Measurements from ENCODE around the gene MBOAT1.

Gene MBOAT1

DNA sequence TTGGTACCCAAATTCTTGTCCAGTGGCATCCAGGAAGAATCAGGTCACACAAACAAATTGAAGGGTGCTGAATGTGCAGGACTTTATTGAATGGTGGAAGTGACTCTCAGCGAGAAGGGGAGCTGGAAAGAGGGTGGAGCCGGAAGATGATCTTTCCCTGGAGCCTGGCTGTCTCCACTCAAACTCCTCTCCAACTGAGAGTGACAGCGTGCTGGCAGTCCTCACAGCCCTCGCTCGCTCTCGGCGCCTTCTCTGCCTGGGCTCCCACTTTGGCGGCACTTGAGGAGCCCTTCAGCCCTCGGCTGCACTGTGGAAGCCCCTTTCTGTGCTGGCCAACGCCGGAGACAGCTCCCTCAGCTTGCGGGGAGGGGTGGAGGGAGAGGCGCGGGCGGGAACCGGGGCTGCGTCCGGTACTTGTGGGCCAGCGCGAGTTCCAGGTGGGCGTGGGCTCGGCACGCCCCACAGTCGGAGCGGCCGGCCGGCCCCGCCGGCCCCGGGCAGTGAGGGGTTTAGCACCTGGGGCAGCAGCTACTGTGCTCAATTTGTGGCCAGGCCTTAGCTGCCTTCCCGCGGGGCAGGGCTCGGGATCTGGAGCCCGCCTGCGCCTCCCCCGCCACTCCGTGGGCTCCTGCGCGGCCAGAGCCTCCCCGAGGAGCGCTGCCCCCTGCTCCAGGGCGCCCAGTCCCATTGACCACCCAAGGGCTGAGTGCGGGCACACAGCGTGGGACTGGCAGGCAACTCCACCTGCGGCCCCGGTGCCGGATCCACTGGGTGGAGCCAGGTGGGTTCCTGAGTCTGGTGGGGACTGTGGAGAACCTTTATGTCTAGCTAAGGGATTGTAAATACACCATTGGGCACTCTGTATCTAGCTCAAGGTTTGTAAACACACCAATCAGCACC lies 26.7 kb upstream of the MBOAT1 start:
- ATAC-seq (no peak), DNase-seq (no peak)
- no peak overlapping the region for H3K27ac Mint-ChIP-seq

DNA sequence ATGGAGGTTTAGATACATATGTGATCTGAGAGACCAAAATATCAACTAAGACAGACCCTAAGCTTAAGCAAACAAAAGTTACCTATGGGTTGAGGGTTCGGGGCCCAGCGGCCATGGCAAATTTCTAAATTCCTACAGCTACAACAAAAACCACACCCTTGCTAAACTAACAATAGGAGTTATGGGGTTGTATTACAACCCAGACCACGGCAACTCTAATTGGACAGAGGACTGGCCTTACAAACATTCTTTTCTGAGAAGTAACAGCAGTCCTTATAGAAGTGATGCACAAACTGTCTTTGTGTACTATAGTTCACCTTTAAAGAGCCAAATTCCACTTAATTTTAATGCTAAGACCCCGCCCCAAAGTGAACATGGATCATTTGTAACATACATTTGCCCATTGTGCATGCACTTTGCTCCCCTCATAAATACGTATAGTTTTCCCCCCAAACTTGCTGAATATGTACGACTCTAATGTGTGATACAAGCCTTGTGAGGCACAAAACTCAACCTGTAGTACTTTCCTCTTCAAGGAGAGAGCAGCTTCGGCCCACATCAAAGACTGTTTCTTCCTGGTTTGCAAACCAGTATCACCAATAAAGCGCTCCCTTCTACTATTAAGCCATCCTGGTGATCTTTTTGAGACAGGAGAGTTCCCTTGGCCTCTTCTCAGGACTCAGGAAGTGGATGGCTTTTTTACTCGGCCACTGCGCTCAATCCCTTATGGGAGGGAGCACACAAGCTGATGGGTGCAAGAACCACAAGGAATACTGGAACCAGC lies 25.6 kb upstream of the MBOAT1 start:
- no peaks in the 10 kb centered on the region for H3K4me1 Mint-ChIP-seq
- no peaks in the 10 kb centered on the region for H3K9me3 Mint-ChIP-seq
- no peak for ATAC-seq

More for the DNA sequence above, 26.7 kb upstream of the MBOAT1 start:
- no peaks in the 10 kb centered on the region for H3K36me3 Mint-ChIP-seq (ENCODE audit: low read depth)
- H3K4me1 Mint-ChIP-seq: no peaks in the 10 kb centered on the region
- H3K27me3 Mint-ChIP-seq: no peaks in the 10 kb centered on the region
- no peak overlapping the region for H3K4me3 Mint-ChIP-seq
- peaks cover 9% of the 10 kb centered on the region for H3K9me3 Mint-ChIP-seq

GRCh38 chr6:20236909-20237600 lies 24.8 kb upstream of the MBOAT1 start:
- H3K27me3 Mint-ChIP-seq: no peaks in the 10 kb centered on the region
- H3K9me3 Mint-ChIP-seq: no peaks in the 10 kb centered on the region
- no peak for ATAC-seq
- no peak overlapping the region for H3K4me3 Mint-ChIP-seq
- no peaks in the 10 kb centered on the region for H3K4me1 Mint-ChIP-seq
- no peaks in the 10 kb centered on the region for H3K36me3 Mint-ChIP-seq (ENCODE audit: low read depth)
- no peak overlapping the region for H3K27ac Mint-ChIP-seq
- no peak for DNase-seq

More for the DNA sequence above, 25.6 kb upstream of the MBOAT1 start:
- Mint-ChIP-seq H3K27ac (no peak overlapping the region), H3K27me3 (no peaks in the 10 kb centered on the region), H3K4me3 (no peak overlapping the region), H3K36me3 (ENCODE audit: low read depth) (no peaks in the 10 kb centered on the region)
- DNase-seq: no peak

GRCh38 chr6:20236344-20236743 lies 24.1 kb upstream of the MBOAT1 start:
- no peak for DNase-seq
- H3K27me3 Mint-ChIP-seq: no peaks in the 10 kb centered on the region
- H3K27ac Mint-ChIP-seq: no peak overlapping the region
- no peak for ATAC-seq
- no peaks in the 10 kb centered on the region for H3K9me3 Mint-ChIP-seq
- no peaks in the 10 kb centered on the region for H3K4me1 Mint-ChIP-seq
- H3K4me3 Mint-ChIP-seq: no peak overlapping the region
- H3K36me3 Mint-ChIP-seq (ENCODE audit: low read depth): no peaks in the 10 kb centered on the region

GRCh38 chr6:20235041-20235440 lies 22.8 kb upstream of the MBOAT1 start:
- Mint-ChIP-seq H3K27ac (no peak overlapping the region), H3K27me3 (no peaks in the 10 kb centered on the region)
- no peak for ATAC-seq

GRCh38 chr6:20234136-20234535 lies 21.9 kb upstream of the MBOAT1 start:
- H3K36me3 Mint-ChIP-seq (ENCODE audit: low read depth): no peaks in the 10 kb centered on the region
- H3K27me3 Mint-ChIP-seq: no peaks in the 10 kb centered on the region
- no peak overlapping the region for H3K4me3 Mint-ChIP-seq
- no peaks in the 10 kb centered on the region for H3K4me1 Mint-ChIP-seq
- ATAC-seq: no peak
- DNase-seq: no peak
- H3K27ac Mint-ChIP-seq: no peak overlapping the region
- H3K9me3 Mint-ChIP-seq: no peaks in the 10 kb centered on the region

More at GRCh38 chr6:20235041-20235440, 22.8 kb upstream of the MBOAT1 start:
- Mint-ChIP-seq H3K4me3 (no peak overlapping the region), H3K4me1 (no peaks in the 10 kb centered on the region), H3K9me3 (no peaks in the 10 kb centered on the region), H3K36me3 (ENCODE audit: low read depth) (no peaks in the 10 kb centered on the region)
- DNase-seq: no peak

- H3K9me3 Mint-ChIP-seq: no peaks in the 10 kb centered on the region
- H3K4me1 Mint-ChIP-seq: no peaks in the 10 kb centered on the region
- no peak for DNase-seq
- no peak overlapping the region for H3K27ac Mint-ChIP-seq
- no peaks in the 10 kb centered on the region for H3K27me3 Mint-ChIP-seq
- H3K4me3 Mint-ChIP-seq: no peak overlapping the region
- H3K36me3 Mint-ChIP-seq (ENCODE audit: low read depth): no peaks in the 10 kb centered on the region
- ATAC-seq: no peak
These were observed 20.9 kb upstream of the MBOAT1 start for GRCh38 chr6:20233007-20233730.

GRCh38 chr6:20232188-20232587 lies 19.9 kb upstream of the MBOAT1 start:
- H3K27ac Mint-ChIP-seq: no peak overlapping the region
- H3K27me3 Mint-ChIP-seq: no peaks in the 10 kb centered on the region
- DNase-seq: no peak
- H3K9me3 Mint-ChIP-seq: no peaks in the 10 kb centered on the region
- no peaks in the 10 kb centered on the region for H3K4me1 Mint-ChIP-seq
- no peak overlapping the region for H3K4me3 Mint-ChIP-seq
- H3K36me3 Mint-ChIP-seq (ENCODE audit: low read depth): no peaks in the 10 kb centered on the region
- ATAC-seq: no peak

GRCh38 chr6:20230401-20231119 lies 18.3 kb upstream of the MBOAT1 start:
- Mint-ChIP-seq H3K9me3 (no peaks in the 10 kb centered on the region), H3K4me3 (no peak overlapping the region), H3K27me3 (no peaks in the 10 kb centered on the region), H3K36me3 (ENCODE audit: low read depth) (no peaks in the 10 kb centered on the region), H3K4me1 (no peaks in the 10 kb centered on the region), H3K27ac (no peak overlapping the region)
- no peak for DNase-seq
- no peak for ATAC-seq

- H3K4me3 Mint-ChIP-seq: no peak overlapping the region
- no peaks in the 10 kb centered on the region for H3K36me3 Mint-ChIP-seq (ENCODE audit: low read depth)
- H3K4me1 Mint-ChIP-seq: no peaks in the 10 kb centered on the region
- no peak overlapping the region for H3K27ac Mint-ChIP-seq
- H3K27me3 Mint-ChIP-seq: no peaks in the 10 kb centered on the region
- ATAC-seq: no peak
- no peak for DNase-seq
- H3K9me3 Mint-ChIP-seq: no peaks in the 10 kb centered on the region
These were observed 17.6 kb upstream of the MBOAT1 start for GRCh38 chr6:20229881-20230280.

DNA sequence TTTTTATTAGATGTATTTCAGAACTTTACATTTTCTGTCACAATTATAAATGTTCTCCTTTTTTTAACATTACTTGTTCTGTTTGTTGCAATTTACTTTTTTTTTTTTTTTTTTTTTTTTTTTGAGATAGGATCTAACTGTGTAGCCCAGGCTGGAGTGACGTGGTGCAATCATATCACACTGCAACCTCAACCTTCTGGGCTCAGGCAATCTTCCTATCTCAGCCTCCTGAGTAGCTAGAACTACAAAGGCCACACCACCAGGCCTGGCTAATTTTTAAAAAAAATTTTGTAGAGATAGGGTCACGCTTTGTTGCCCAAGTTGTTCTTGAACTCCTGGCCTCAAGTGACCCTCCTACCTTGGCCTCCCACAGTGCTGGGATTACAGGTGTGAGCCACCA lies 15.1 kb upstream of the MBOAT1 start:
- H3K4me3 Mint-ChIP-seq: no peak overlapping the region
- no peak for ATAC-seq
- no peaks in the 10 kb centered on the region for H3K36me3 Mint-ChIP-seq (ENCODE audit: low read depth)
- no peaks in the 10 kb centered on the region for H3K4me1 Mint-ChIP-seq
- no peak overlapping the region for H3K27ac Mint-ChIP-seq
- no peak for DNase-seq
- H3K9me3 Mint-ChIP-seq: no peaks in the 10 kb centered on the region
- no peaks in the 10 kb centered on the region for H3K27me3 Mint-ChIP-seq

GRCh38 chr6:20223141-20223540 lies 10.9 kb upstream of the MBOAT1 start:
- no peaks in the 10 kb centered on the region for H3K4me1 Mint-ChIP-seq
- no peaks in the 10 kb centered on the region for H3K27me3 Mint-ChIP-seq
- no peaks in the 10 kb centered on the region for H3K36me3 Mint-ChIP-seq (ENCODE audit: low read depth)
- no peak overlapping the region for H3K4me3 Mint-ChIP-seq
- no peak for DNase-seq
- no peaks in the 10 kb centered on the region for H3K9me3 Mint-ChIP-seq
- ATAC-seq: no peak
- H3K27ac Mint-ChIP-seq: no peak overlapping the region

GRCh38 chr6:20221421-20221820 lies 9.2 kb upstream of the MBOAT1 start:
- no peak for ATAC-seq
- Mint-ChIP-seq H3K9me3 (no peaks in the 10 kb centered on the region), H3K4me1 (no peaks in the 10 kb centered on the region), H3K27me3 (no peaks in the 10 kb centered on the region), H3K27ac (no peak overlapping the region), H3K4me3 (no peak overlapping the region), H3K36me3 (ENCODE audit: low read depth) (no peaks in the 10 kb centered on the region)
- no peak for DNase-seq

GRCh38 chr6:20220359-20220758 lies 8.1 kb upstream of the MBOAT1 start:
- Mint-ChIP-seq H3K27me3 (no peaks in the 10 kb centered on the region), H3K27ac (no peak overlapping the region), H3K4me1 (no peaks in the 10 kb centered on the region), H3K4me3 (no peak overlapping the region), H3K9me3 (no peaks in the 10 kb centered on the region), H3K36me3 (ENCODE audit: low read depth) (no peaks in the 10 kb centered on the region)
- ATAC-seq: no peak
- DNase-seq: no peak

Measured in activated naive CD8-positive, alpha-beta T cell treated with anti-CD3 and anti-CD28 coated beads, Interleukin-2, amount 50 U/mL, for 24 hours (primary cell).